GM12872 (cell line): ENCODE measurements around the gene CXorf65.

Experiments used
- CTCF ChIP-seq: IDR thresholded peaks from 3 replicates; pipeline ENCODE4 v1.5.1; 2011; ENCODE audit warnings: low read depth, mild to moderate bottlenecking, low read length, moderate library complexity; ENCODE audit not compliant: insufficient read depth

CXorf65 gene

GRCh38 chrX:71081330-71082123 is 25.0 kb downstream of the CXorf65 start:
- TF ChIP-seq CTCF: no peak

DNA sequence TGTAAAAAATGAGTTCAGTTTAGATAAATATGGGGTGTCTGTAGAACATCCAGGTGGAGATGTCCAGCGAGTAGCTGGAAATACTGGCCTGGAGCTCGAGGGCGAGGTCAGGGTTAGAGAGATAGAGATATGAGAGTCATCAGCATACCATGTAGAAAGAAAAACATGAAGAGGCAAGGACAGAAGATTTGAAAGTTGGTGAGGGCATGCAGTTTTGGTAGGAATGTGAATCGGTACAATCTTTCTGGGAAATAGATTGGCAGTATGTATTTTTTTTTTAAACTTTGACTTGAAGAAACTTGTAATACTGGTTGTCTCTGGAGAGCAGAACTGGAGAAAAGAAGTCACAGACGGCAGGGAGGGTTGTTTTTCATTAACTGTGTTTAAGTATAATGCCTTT is 36.0 kb downstream of the CXorf65 start:
- TF ChIP-seq CTCF: no peak

DNA sequence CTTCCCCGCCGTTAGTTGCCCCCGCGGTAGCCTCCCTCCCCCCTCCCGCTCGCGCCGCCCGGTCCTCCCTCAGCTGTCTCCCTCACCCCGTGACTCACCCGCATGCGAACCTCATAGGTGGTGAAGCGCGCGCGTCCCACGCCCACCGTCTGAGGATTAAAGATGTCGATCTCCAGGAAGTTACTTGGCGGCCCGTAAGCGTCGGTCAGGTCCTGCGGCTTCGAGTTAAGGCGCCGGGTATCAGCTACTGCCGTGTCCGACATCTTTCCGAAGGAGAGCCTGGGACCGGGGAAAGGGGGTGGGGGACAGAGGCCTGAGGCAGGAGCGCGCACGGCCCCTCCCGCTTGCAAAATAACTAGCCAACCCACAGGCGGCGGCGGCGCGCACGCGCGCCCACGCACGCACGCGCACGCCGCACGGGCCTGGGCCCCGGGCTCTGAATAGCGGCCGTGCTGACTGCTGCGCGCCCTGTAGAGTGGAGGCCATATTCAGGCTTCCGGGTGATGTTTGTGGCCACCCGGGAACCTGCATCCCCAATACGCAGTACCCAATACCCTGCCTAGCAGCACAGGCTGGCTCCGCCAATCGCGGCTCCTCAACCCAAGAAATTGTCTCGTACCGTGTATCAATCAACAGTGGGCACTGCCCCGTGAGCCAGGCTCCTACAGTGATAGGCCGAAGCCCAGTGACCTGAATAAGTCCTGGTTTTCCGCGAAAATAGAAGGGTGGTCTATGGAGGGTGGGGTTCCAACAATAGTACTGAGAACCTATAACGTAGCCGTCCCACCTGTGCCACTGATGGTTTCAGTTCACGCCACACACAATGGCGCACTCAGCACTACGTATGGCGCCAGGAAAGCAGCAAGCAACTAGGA is 38.3 kb downstream of the CXorf65 start, which contains the start of gene SNX12:
TSS of gene SNX12 (minus strand) at position 291 of the 875 bp plus-strand sequence. CDS start at position 263, 28 bp downstream.
- no peak for TF ChIP-seq CTCF

DNA sequence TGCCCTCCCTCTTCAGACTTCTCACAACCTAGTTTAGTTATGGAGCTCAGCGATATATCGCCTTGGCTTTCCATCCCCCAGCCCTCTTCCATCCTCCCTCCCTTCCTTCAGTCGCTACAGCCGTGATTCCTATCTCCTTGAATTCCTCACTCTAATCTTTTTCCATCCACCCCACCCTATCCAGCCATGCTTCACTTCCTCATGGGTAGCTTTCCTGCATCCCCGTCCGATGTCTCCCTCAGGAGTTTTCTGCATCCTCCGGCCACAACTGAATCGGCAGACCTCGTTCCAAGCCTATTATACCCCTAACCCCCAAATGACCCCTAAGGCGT is 38.9 kb downstream of the CXorf65 start:
- TF ChIP-seq CTCF: no peak

GRCh38 chrX:71067089-71067488 is 39.5 kb downstream of the CXorf65 start:
- no peak for TF ChIP-seq CTCF

DNA sequence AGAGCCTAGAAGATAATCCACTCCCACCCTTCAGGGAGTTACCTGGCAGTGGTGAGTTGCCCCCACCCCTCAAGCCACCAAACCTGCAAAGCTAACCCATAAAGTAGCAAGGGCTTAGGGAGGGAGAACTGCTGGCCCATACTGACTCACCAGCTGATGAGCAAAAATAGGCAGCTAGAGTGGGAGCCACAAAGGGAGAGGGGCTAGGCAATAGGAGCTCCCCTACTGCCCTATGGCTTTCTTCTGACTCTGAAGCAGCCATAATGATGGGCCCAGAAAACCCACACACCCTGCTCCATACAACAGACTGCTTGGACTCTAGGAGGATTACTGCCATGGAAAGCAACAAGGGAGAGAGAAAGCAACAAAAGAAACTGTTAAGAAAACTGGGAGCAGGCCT is 46.4 kb downstream of the CXorf65 start:
- no peak for TF ChIP-seq CTCF

- no peak for TF ChIP-seq CTCF
These were observed 48.6 kb downstream of the CXorf65 start for GRCh38 chrX:71057848-71058530.
